ENCODE data around the gene STX8. TPM values are rescaled to one million over a fixed set of nuclear protein-coding genes. Genes with fewer than 3 reads are reported as not detected.

Gene STX8
- total and polyA plus RNA-seq, 2 donors = 60.5 to 75.8 TPM

DNA sequence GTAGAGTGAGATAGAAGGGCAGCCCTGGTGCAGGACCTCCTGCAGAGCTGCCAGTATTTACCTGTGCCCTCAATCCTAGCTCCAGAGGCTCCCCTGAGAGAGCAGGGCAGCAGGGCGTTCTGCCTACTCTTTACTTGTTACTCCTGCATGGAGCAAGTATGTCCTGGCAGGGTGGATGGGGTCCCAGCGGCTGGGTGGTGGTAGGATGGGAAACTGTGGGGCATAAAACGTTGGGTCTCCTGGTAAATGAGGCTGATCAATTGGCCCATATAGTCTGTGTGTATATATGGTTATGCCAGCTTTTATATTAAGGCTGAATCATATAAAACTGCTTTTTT lies 362.3 kb downstream of the STX8 start:
- Histone ChIP-seq H3K27ac (ENCODE audit: low read depth in 1 of 2, low read length in 1 of 2) (no peak overlapping the region), H3K4me3 (ENCODE audit: low read length in 2 of 2) (no peak overlapping the region), H3K9me3 (ENCODE audit: control insufficient read depth in 2 of 2, insufficient read depth in 1 of 2, low read length in 1 of 2) (peaks cover 3 to 13% of the 10 kb centered on the region in 2 donors), H3K4me1 (ENCODE audit: control insufficient read depth in 2 of 2, insufficient read depth in 2 of 2, low read length in 2 of 2) (peaks cover 9 to 24% of the 10 kb centered on the region in 2 donors), H3K27me3 (ENCODE audit: control insufficient read depth in 2 of 2, insufficient read depth in 1 of 2, low read length in 1 of 2) (peaks cover 0 to 2% of the 10 kb centered on the region in 2 donors), H3K36me3 (ENCODE audit: control insufficient read depth in 2 of 2, insufficient read depth in 2 of 2, low read length in 1 of 2) (no peaks in the 10 kb centered on the region)
- WGBS = 95% methylated on average over 3 of the region's 3 CpGs
- no peak for DNase-seq (ENCODE audit: low read depth in 6 of 9, low spot score in 9 of 9)

- no peak for DNase-seq (ENCODE audit: low read depth in 6 of 9, low spot score in 9 of 9)
- Histone ChIP-seq H3K9me3 (ENCODE audit: control insufficient read depth in 2 of 2, insufficient read depth in 1 of 2, low read length in 1 of 2) (peaks cover 3 to 13% of the 10 kb centered on the region in 2 donors), H3K27ac (ENCODE audit: low read depth in 1 of 2, low read length in 1 of 2) (no peak overlapping the region), H3K36me3 (ENCODE audit: control insufficient read depth in 2 of 2, insufficient read depth in 2 of 2, low read length in 1 of 2) (no peaks in the 10 kb centered on the region), H3K4me3 (ENCODE audit: low read length in 2 of 2) (no peak overlapping the region), H3K4me1 (ENCODE audit: control insufficient read depth in 2 of 2, insufficient read depth in 2 of 2, low read length in 2 of 2) (peaks cover 9 to 21% of the 10 kb centered on the region in 2 donors), H3K27me3 (ENCODE audit: control insufficient read depth in 2 of 2, insufficient read depth in 1 of 2, low read length in 1 of 2) (peaks cover 0 to 2% of the 10 kb centered on the region in 2 donors)
- WGBS = 97% methylated on average over 30 of the region's 30 CpGs
Observed at GRCh38 chr17:9212376-9213302, 363.0 kb downstream of the STX8 start.

GRCh38 chr17:9211133-9211765 lies 364.4 kb downstream of the STX8 start:
- H3K27me3 ChIP-seq (ENCODE audit: control insufficient read depth in 2 of 2, insufficient read depth in 1 of 2, low read length in 1 of 2) = peaks cover 0 to 2% of the 10 kb centered on the region in 2 donors
- peaks cover 3 to 6% of the 10 kb centered on the region in 2 donors for H3K9me3 ChIP-seq (ENCODE audit: control insufficient read depth in 2 of 2, insufficient read depth in 1 of 2, low read length in 1 of 2)
- peak overlapping the region in 1 of 2 donors; percentile 32 for H3K27ac ChIP-seq (ENCODE audit: low read depth in 1 of 2, low read length in 1 of 2)
- 89% methylated on average over 13 of the region's 13 CpGs for WGBS
- DNase-seq (ENCODE audit: low read depth in 6 of 9, low spot score in 9 of 9) = no peak
- peaks cover 6 to 23% of the 10 kb centered on the region in 2 donors for H3K4me1 ChIP-seq (ENCODE audit: control insufficient read depth in 2 of 2, insufficient read depth in 2 of 2, low read length in 2 of 2)
- no peaks in the 10 kb centered on the region for H3K36me3 ChIP-seq (ENCODE audit: control insufficient read depth in 2 of 2, insufficient read depth in 2 of 2, low read length in 1 of 2)
- no peak overlapping the region for H3K4me3 ChIP-seq (ENCODE audit: low read length in 2 of 2)

DNA sequence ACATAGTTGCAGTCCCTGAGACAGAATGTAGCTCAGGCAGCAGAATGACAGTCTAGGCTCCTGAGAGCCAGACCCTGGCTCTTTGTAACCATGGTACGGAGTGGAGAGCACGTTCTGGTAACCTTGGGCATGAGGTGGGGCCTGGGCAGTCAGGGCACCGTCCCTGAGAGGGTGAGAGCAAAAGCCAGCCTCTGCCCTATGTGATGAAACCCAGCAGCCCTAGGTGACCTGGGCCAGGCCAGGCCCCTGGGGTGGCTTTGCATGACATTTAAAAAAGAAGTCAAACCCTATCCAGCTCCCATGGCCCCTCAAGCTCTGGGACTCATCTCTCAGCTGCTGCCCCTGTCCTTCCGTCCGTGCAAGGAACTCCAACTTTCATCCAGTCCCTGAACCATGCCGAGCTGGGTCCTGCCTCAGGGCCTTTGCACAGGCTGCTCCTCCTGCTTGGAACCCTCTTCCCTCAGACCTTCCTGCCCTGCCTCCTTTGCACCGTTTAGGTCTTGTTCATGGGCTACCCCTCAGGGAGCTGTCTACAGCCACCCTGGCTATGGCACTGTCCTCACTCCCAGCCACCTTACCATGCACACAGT lies 365.7 kb downstream of the STX8 start:
- Histone ChIP-seq H3K36me3 (ENCODE audit: control insufficient read depth in 2 of 2, insufficient read depth in 2 of 2, low read length in 1 of 2) (no peaks in the 10 kb centered on the region), H3K4me3 (ENCODE audit: low read length in 2 of 2) (no peak overlapping the region), H3K9me3 (ENCODE audit: control insufficient read depth in 2 of 2, insufficient read depth in 1 of 2, low read length in 1 of 2) (no peaks in the 10 kb centered on the region), H3K4me1 (ENCODE audit: control insufficient read depth in 2 of 2, insufficient read depth in 2 of 2, low read length in 2 of 2) (peaks cover 20 to 37% of the 10 kb centered on the region in 2 donors), H3K27ac (ENCODE audit: low read depth in 1 of 2, low read length in 1 of 2) (peak overlapping the region in 1 of 2 donors; percentile 17), H3K27me3 (ENCODE audit: control insufficient read depth in 2 of 2, insufficient read depth in 1 of 2, low read length in 1 of 2) (peaks cover 0 to 2% of the 10 kb centered on the region in 2 donors)
- WGBS = 90% methylated on average over 7 of the region's 7 CpGs
- DNase-seq (ENCODE audit: low read depth in 6 of 9, low spot score in 9 of 9) = no peak

DNA sequence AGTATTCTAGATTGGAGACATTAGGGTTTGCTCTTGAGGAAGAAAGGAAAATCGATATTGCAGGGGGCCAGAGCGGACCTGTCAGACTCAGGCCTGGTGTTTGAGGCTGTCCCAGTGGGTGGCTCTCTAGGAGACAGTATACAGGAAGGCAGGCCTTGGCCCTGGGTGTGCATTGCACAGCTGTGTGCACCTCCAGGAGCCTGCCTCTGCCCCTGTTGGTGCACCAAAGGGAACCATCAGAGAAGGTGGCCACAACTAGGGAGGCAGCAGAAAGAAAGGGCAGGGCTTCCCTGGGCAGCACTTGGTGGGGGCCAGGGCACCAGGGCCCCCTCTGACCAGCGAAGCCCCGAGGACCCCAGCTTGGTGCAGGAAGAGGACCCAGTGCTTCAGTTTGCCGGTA lies 366.3 kb downstream of the STX8 start:
- Histone ChIP-seq H3K36me3 (ENCODE audit: control insufficient read depth in 2 of 2, insufficient read depth in 2 of 2, low read length in 1 of 2) (no peaks in the 10 kb centered on the region), H3K4me3 (ENCODE audit: low read length in 2 of 2) (no peak overlapping the region), H3K27ac (ENCODE audit: low read depth in 1 of 2, low read length in 1 of 2) (peak overlapping the region in 1 of 2 donors; percentile 17), H3K9me3 (ENCODE audit: control insufficient read depth in 2 of 2, insufficient read depth in 1 of 2, low read length in 1 of 2) (no peaks in the 10 kb centered on the region), H3K27me3 (ENCODE audit: control insufficient read depth in 2 of 2, insufficient read depth in 1 of 2, low read length in 1 of 2) (peaks cover 0 to 2% of the 10 kb centered on the region in 2 donors), H3K4me1 (ENCODE audit: control insufficient read depth in 2 of 2, insufficient read depth in 2 of 2, low read length in 2 of 2) (peaks cover 25 to 42% of the 10 kb centered on the region in 2 donors)
- 96% methylated on average over 5 of the region's 5 CpGs for WGBS
- no peak for DNase-seq (ENCODE audit: low read depth in 6 of 9, low spot score in 9 of 9)

- H3K4me1 ChIP-seq (ENCODE audit: control insufficient read depth in 2 of 2, insufficient read depth in 2 of 2, low read length in 2 of 2) = peaks cover 32 to 48% of the 10 kb centered on the region in 2 donors
- no peak overlapping the region for H3K4me3 ChIP-seq (ENCODE audit: low read length in 2 of 2)
- no peaks in the 10 kb centered on the region for H3K36me3 ChIP-seq (ENCODE audit: control insufficient read depth in 2 of 2, insufficient read depth in 2 of 2, low read length in 1 of 2)
- WGBS = 98% methylated on average over 10 of the region's 10 CpGs
- H3K27me3 ChIP-seq (ENCODE audit: control insufficient read depth in 2 of 2, insufficient read depth in 1 of 2, low read length in 1 of 2) = peaks cover 0 to 2% of the 10 kb centered on the region in 2 donors
- no peak overlapping the region for H3K27ac ChIP-seq (ENCODE audit: low read depth in 1 of 2, low read length in 1 of 2)
- no peak for DNase-seq (ENCODE audit: low read depth in 6 of 9, low spot score in 9 of 9)
- H3K9me3 ChIP-seq (ENCODE audit: control insufficient read depth in 2 of 2, insufficient read depth in 1 of 2, low read length in 1 of 2) = no peaks in the 10 kb centered on the region
Observed at GRCh38 chr17:9208381-9209105, 367.1 kb downstream of the STX8 start.

DNA sequence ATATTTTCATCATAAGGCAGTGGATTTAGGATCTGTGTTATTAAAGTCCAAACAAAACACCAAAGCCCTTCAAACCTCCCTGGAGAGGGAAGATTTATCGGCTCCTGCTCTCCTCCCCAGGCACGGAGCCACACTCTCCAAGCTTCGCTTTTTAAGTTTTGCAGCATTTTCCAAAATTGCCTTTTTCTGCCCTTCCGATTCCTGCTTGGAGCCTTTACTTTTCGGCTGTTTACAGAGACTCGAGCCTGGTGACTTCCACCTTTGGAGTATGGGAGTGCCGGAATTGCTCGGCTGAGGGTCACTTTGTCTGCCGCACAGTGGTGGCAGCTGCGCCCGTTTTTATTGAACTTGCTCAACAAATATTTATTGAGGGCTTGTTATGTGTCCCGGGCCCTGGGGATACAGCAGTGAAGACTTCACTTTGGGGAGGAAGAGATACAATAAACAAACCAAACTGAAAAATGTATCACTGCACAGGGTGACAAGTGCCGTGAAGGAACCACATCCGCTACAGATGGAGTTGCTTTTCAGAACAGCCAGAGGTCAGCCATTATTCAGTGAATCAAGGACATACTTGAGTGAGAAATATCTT lies 368.8 kb downstream of the STX8 start:
- H3K4me3 ChIP-seq (ENCODE audit: low read length in 2 of 2) = no peak overlapping the region
- H3K36me3 ChIP-seq (ENCODE audit: control insufficient read depth in 2 of 2, insufficient read depth in 2 of 2, low read length in 1 of 2) = no peaks in the 10 kb centered on the region
- DNase-seq (ENCODE audit: low read depth in 6 of 9, low spot score in 9 of 9) = no peak
- 88% methylated on average over 14 of the region's 14 CpGs for WGBS
- H3K4me1 ChIP-seq (ENCODE audit: control insufficient read depth in 2 of 2, insufficient read depth in 2 of 2, low read length in 2 of 2) = peaks cover 32 to 56% of the 10 kb centered on the region in 2 donors
- H3K27me3 ChIP-seq (ENCODE audit: control insufficient read depth in 2 of 2, insufficient read depth in 1 of 2, low read length in 1 of 2) = no peaks in the 10 kb centered on the region
- H3K27ac ChIP-seq (ENCODE audit: low read depth in 1 of 2, low read length in 1 of 2) = no peak overlapping the region
- H3K9me3 ChIP-seq (ENCODE audit: control insufficient read depth in 2 of 2, insufficient read depth in 1 of 2, low read length in 1 of 2) = no peaks in the 10 kb centered on the region

GRCh38 chr17:9206410-9206703 lies 369.3 kb downstream of the STX8 start:
- Histone ChIP-seq H3K4me1 (ENCODE audit: control insufficient read depth in 2 of 2, insufficient read depth in 2 of 2, low read length in 2 of 2) (peaks cover 34 to 58% of the 10 kb centered on the region in 2 donors), H3K27ac (ENCODE audit: low read depth in 1 of 2, low read length in 1 of 2) (no peak overlapping the region)
- no peak for DNase-seq (ENCODE audit: low read depth in 6 of 9, low spot score in 9 of 9)

More at GRCh38 chr17:9206410-9206703, 369.3 kb downstream of the STX8 start:
- no peaks in the 10 kb centered on the region for H3K27me3 ChIP-seq (ENCODE audit: control insufficient read depth in 2 of 2, insufficient read depth in 1 of 2, low read length in 1 of 2)
- H3K36me3 ChIP-seq (ENCODE audit: control insufficient read depth in 2 of 2, insufficient read depth in 2 of 2, low read length in 1 of 2) = no peaks in the 10 kb centered on the region
- H3K4me3 ChIP-seq (ENCODE audit: low read length in 2 of 2) = no peak overlapping the region
- H3K9me3 ChIP-seq (ENCODE audit: control insufficient read depth in 2 of 2, insufficient read depth in 1 of 2, low read length in 1 of 2) = no peaks in the 10 kb centered on the region
- WGBS = 94% methylated on average over 8 of the region's 8 CpGs

All from thymus (tissue), 11 donors.